CD8-positive, alpha-beta memory T cell (primary cell): ENCODE data around the gene TMIGD2. TPM values are rescaled to one million over a fixed set of nuclear protein-coding genes. Genes with fewer than 3 reads are reported as not detected.
"Not testable (repeated sequence)": the region's sequence is repeated elsewhere in the genome, so short reads cannot be mapped to it uniquely, and the experiment has no call there.

Source experiments
- CTCF ChIA-PET: fragments of 350-600 bp; sonication (Branson Sonifier 250); formaldehyde crosslinking; loops from one replicate; lab custom pipeline; 2021; ENCODE audit warnings: antibody characterized with exemption; lab: Charles Lee
- POLR2A ChIA-PET: fragments of 350-600 bp; sonication (Branson Sonifier 250); formaldehyde crosslinking; loops from one replicate; lab custom pipeline; 2021; ENCODE audit warnings: antibody characterized with exemption; lab: Charles Lee
- DNase-seq, 5 donors: peaks; one replicate each; pipeline versions ENCODE4 v3.0.0 to v3.0.0-alpha.2; 2020 to 2022; ENCODE audit warnings: mixed read lengths in 1 of 5
- H3K27ac ChIP-seq: one replicate; pipeline ENCODE4 v1.7.0; 2013; ENCODE audit warnings: low read depth, mild to moderate bottlenecking, low read length, moderate library complexity
- H3K27me3 ChIP-seq: 2 replicates; pipeline ENCODE4 v1.7.0; 2013; ENCODE audit warnings: low read length, mild to moderate bottlenecking; ENCODE audit not compliant: insufficient read depth, poor library complexity, severe bottlenecking
- H3K36me3 ChIP-seq: 2 replicates; pipeline ENCODE4 v1.7.0; 2013; ENCODE audit warnings: mild to moderate bottlenecking, low read length, moderate library complexity; ENCODE audit not compliant: insufficient read depth
- H3K4me1 ChIP-seq: 2 replicates; pipeline ENCODE4 v1.7.0; 2013; ENCODE audit warnings: mild to moderate bottlenecking, low read length, moderate library complexity; ENCODE audit not compliant: insufficient read depth
- H3K4me3 ChIP-seq: 2 replicates; pipeline ENCODE4 v1.7.0; 2013; ENCODE audit warnings: mild to moderate bottlenecking, low read length
- H3K9me3 ChIP-seq: 2 replicates; pipeline ENCODE4 v1.7.0; 2013; ENCODE audit warnings: mild to moderate bottlenecking, low read length
- H3K27ac Mint-ChIP-seq, 8 donors: one replicate each; pipeline ENCODE4 v1.8.0; 2020 to 2021; ENCODE audit warnings: mixed read lengths in 8 of 8, mild to moderate bottlenecking in 6 of 8, inconsistent platforms in 3 of 8, moderate library complexity in 3 of 8
- H3K27me3 Mint-ChIP-seq, 2 donors: one replicate each; pipeline ENCODE4 v1.8.0; 2020 to 2021; ENCODE audit warnings: mixed read lengths in 2 of 2, mild to moderate bottlenecking in 1 of 2, moderate library complexity in 1 of 2
- H3K36me3 Mint-ChIP-seq, 3 donors: one replicate each; pipeline ENCODE4 v1.8.0; 2020 to 2021; ENCODE audit warnings: mixed read lengths in 3 of 3, inconsistent platforms in 1 of 3, mild to moderate bottlenecking in 1 of 3
- H3K4me1 Mint-ChIP-seq, 3 donors: one replicate each; pipeline ENCODE4 v1.8.0; 2020 to 2021; ENCODE audit warnings: mixed read lengths in 3 of 3, inconsistent platforms in 1 of 3, mild to moderate bottlenecking in 1 of 3
- H3K4me3 Mint-ChIP-seq, 7 donors: one replicate each; pipeline ENCODE4 v1.8.0; 2020 to 2021; ENCODE audit warnings: mixed read lengths in 7 of 7, mild to moderate bottlenecking in 6 of 7, moderate library complexity in 4 of 7, inconsistent platforms in 2 of 7
- H3K9me3 Mint-ChIP-seq, 5 donors: one replicate each; pipeline ENCODE4 v1.8.0; 2020 to 2022; ENCODE audit warnings: mixed read lengths in 5 of 5, mild to moderate bottlenecking in 3 of 5, moderate library complexity in 2 of 5, inconsistent platforms in 1 of 5
- polyA plus RNA-seq: library from polyadenylated mRNA; unstranded; fragments of 300-500 nt; fragmentation: Illumina TruSeq; gene quantifications from one replicate; pipeline ENCODE4 v1.2.3, GENCODE V29; 2021
- total RNA-seq, 2 experiments: library from RNA; stranded (reverse); gene quantifications; one replicate each; pipeline ENCODE4 v1.2.3, GENCODE V29; 2021

The TMIGD2 gene
- total and polyA plus RNA-seq, 3 experiments from 2014 or later, result 5.9 to 40.5 (median 7.0) TPM

GRCh38 chr19:4291184-4291732, 10.9 kb downstream of the TMIGD2 start:
- Histone ChIP-seq H3K4me3 (no peak overlapping the region), H3K36me3 (no peaks in the 10 kb centered on the region), H3K27ac (no peak overlapping the region), H3K27me3 (no peaks in the 10 kb centered on the region), H3K9me3 (no peaks in the 10 kb centered on the region), H3K4me1 (no peaks in the 10 kb centered on the region)
- H3K4me3 Mint-ChIP-seq, result no peak overlapping the region
- H3K36me3 Mint-ChIP-seq, result peaks cover 0 to 10% (median 0%) of the 10 kb centered on the region in 3 donors
- H3K27me3 Mint-ChIP-seq, result peaks cover 0 to 6% of the 10 kb centered on the region in 2 donors
- ChIA-PET POLR2A (no interaction called here), CTCF (no interaction called here)
- DNase-seq, result no peak
- no peak overlapping the region for H3K27ac Mint-ChIP-seq
- no peaks in the 10 kb centered on the region for H3K9me3 Mint-ChIP-seq
- no peaks in the 10 kb centered on the region for H3K4me1 Mint-ChIP-seq

- H3K4me3 ChIP-seq, result no peak overlapping the region
- no peak overlapping the region for H3K27ac ChIP-seq
- DNase-seq, result no peak
- POLR2A ChIA-PET, result no interaction called here
- H3K27me3 ChIP-seq, result no peaks in the 10 kb centered on the region
- no peaks in the 10 kb centered on the region for H3K4me1 ChIP-seq
- Mint-ChIP-seq H3K27ac (no peak overlapping the region), H3K4me3 (no peak overlapping the region), H3K9me3 (no peaks in the 10 kb centered on the region), H3K36me3 (peaks cover 0 to 5% (median 0%) of the 10 kb centered on the region in 3 donors), H3K4me1 (no peaks in the 10 kb centered on the region), H3K27me3 (peaks cover 0 to 6% of the 10 kb centered on the region in 2 donors)
- H3K9me3 ChIP-seq, result no peaks in the 10 kb centered on the region
- no peaks in the 10 kb centered on the region for H3K36me3 ChIP-seq
- CTCF ChIA-PET, result no interaction called here
These were observed 14.0 kb downstream of the TMIGD2 start for GRCh38 chr19:4288091-4288777.

- H3K9me3 Mint-ChIP-seq, H3K4me3 Mint-ChIP-seq, POLR2A ChIA-PET, H3K4me1 ChIP-seq, H3K4me1 Mint-ChIP-seq, H3K27ac ChIP-seq, H3K36me3 Mint-ChIP-seq, H3K27me3 ChIP-seq, H3K4me3 ChIP-seq, DNase-seq, H3K9me3 ChIP-seq, H3K27ac Mint-ChIP-seq, H3K36me3 ChIP-seq, CTCF ChIA-PET: not testable (repeated sequence)
- H3K27me3 Mint-ChIP-seq, result peaks cover 5 to 15% of the 10 kb centered on the region in 2 donors
These were observed 16.0 kb downstream of the TMIGD2 start for GRCh38 chr19:4286141-4286540.

- Mint-ChIP-seq H3K9me3 (no peaks in the 10 kb centered on the region), H3K4me3 (no peak overlapping the region), H3K27me3 (peaks cover 11 to 18% of the 10 kb centered on the region in 2 donors), H3K27ac (peak overlapping the region in 1 of 8 donors; percentile 21), H3K4me1 (peaks cover 0 to under 1% (median 0%) of the 10 kb centered on the region in 3 donors), H3K36me3 (no peaks in the 10 kb centered on the region)
- Histone ChIP-seq H3K27me3 (peaks cover 5% of the 10 kb centered on the region), H3K36me3 (no peaks in the 10 kb centered on the region), H3K4me3 (no peak overlapping the region), H3K4me1 (no peaks in the 10 kb centered on the region), H3K9me3 (no peaks in the 10 kb centered on the region), H3K27ac (no peak overlapping the region)
- POLR2A ChIA-PET, result no interaction called here
- CTCF ChIA-PET, result interaction anchor here (1.0 kb wide), 1 partner anchor 115 kb away, joined by 3 read pairs; the partner anchor contains the start of gene SH3GL1
- no peak for DNase-seq
These were observed 17.2 kb downstream of the TMIGD2 start for GRCh38 chr19:4284974-4285373.

- DNase-seq, result no peak
- no peak overlapping the region for H3K4me3 ChIP-seq
- ChIA-PET CTCF (interaction anchor here (1.0 kb wide), 1 partner anchor 116 kb away, joined by 3 read pairs; the partner anchor contains the start of gene SH3GL1), POLR2A (no interaction called here)
- H3K4me1 Mint-ChIP-seq, result peaks cover 0 to 3% (median 2%) of the 10 kb centered on the region in 3 donors
- no peaks in the 10 kb centered on the region for H3K4me1 ChIP-seq
- no peak overlapping the region for H3K27ac ChIP-seq
- no peaks in the 10 kb centered on the region for H3K36me3 ChIP-seq
- peaks cover 7% of the 10 kb centered on the region for H3K27me3 ChIP-seq
- no peak overlapping the region for H3K4me3 Mint-ChIP-seq
- peak overlapping the region in 1 of 8 donors; percentile 21 for H3K27ac Mint-ChIP-seq
- no peaks in the 10 kb centered on the region for H3K9me3 ChIP-seq
- peaks cover 14 to 18% of the 10 kb centered on the region in 2 donors for H3K27me3 Mint-ChIP-seq
- no peaks in the 10 kb centered on the region for H3K36me3 Mint-ChIP-seq
- no peaks in the 10 kb centered on the region for H3K9me3 Mint-ChIP-seq
These were observed 17.8 kb downstream of the TMIGD2 start for GRCh38 chr19:4284176-4284958.

- Histone ChIP-seq H3K9me3 (no peaks in the 10 kb centered on the region), H3K27me3 (peaks cover 7% of the 10 kb centered on the region), H3K4me1 (no peaks in the 10 kb centered on the region), H3K27ac (no peak overlapping the region), H3K4me3 (no peak overlapping the region), H3K36me3 (no peaks in the 10 kb centered on the region)
- POLR2A ChIA-PET, result no interaction called here
- H3K4me3 Mint-ChIP-seq, result peak overlapping the region in 4 of 7 donors; percentile 14 to 54 (median 36)
- H3K36me3 Mint-ChIP-seq, result no peaks in the 10 kb centered on the region
- H3K27me3 Mint-ChIP-seq, result peaks cover 18 to 19% of the 10 kb centered on the region in 2 donors
- CTCF ChIA-PET, result interaction anchor here (1.0 kb wide), 1 partner anchor 73 kb away, joined by 3 read pairs; no protein-coding TSS in a partner anchor
- no peaks in the 10 kb centered on the region for H3K9me3 Mint-ChIP-seq
- no peak for DNase-seq
- peaks cover 0 to 6% (median 2%) of the 10 kb centered on the region in 3 donors for H3K4me1 Mint-ChIP-seq
- peak overlapping the region in 1 of 8 donors; percentile 31 for H3K27ac Mint-ChIP-seq
These were observed 22.4 kb downstream of the TMIGD2 start for GRCh38 chr19:4279530-4280422.

GRCh38 chr19:4279267-4279529, 23.0 kb downstream of the TMIGD2 start:
- CTCF ChIA-PET, result no interaction called here
- H3K27me3 ChIP-seq, result peaks cover 7% of the 10 kb centered on the region
- no peak for DNase-seq

More at GRCh38 chr19:4279267-4279529, 23.0 kb downstream of the TMIGD2 start:
- Histone ChIP-seq H3K4me1 (no peaks in the 10 kb centered on the region), H3K4me3 (no peak overlapping the region), H3K9me3 (no peaks in the 10 kb centered on the region), H3K27ac (no peak overlapping the region), H3K36me3 (no peaks in the 10 kb centered on the region)
- Mint-ChIP-seq H3K36me3 (no peaks in the 10 kb centered on the region), H3K27ac (no peak overlapping the region), H3K9me3 (no peaks in the 10 kb centered on the region), H3K4me3 (no peak overlapping the region), H3K27me3 (peaks cover 18 to 19% of the 10 kb centered on the region in 2 donors), H3K4me1 (peaks cover 0 to 6% (median 2%) of the 10 kb centered on the region in 3 donors)
- POLR2A ChIA-PET, result no interaction called here
